Neural cell (in vitro differentiated cells): ENCODE results near the gene ZMIZ2. TPM values are rescaled to one million over a fixed set of nuclear protein-coding genes. Genes with fewer than 3 reads are reported as not detected.

Experiments
- H2AFZ ChIP-seq: fragments of 200-600, 300-800 bp; sonication (generic), shearing (Covaris generic); 2 replicates; pipeline ENCODE4 v1.6.0; 2014; ENCODE audit warnings: low read depth, mild to moderate bottlenecking, antibody characterized with exemption, low read length, moderate library complexity
- H3F3A ChIP-seq: fragments of 200-600 bp; shearing (Covaris generic); 2 replicates; pipeline ENCODE4 v1.6.1; 2016; ENCODE audit warnings: mild to moderate bottlenecking, moderate library complexity, mixed read lengths, antibody characterized with exemption, low read length; ENCODE audit not compliant: insufficient read depth, poor library complexity, severe bottlenecking
- H3K27ac ChIP-seq: fragments of 200-600, 300-800 bp; sonication (generic), shearing (Covaris generic); 2 replicates; pipeline ENCODE4 v1.5.1; 2014; ENCODE audit warnings: mild to moderate bottlenecking, low read length, moderate library complexity
- H3K27me3 ChIP-seq: fragments of 300-800, 200-600 bp; sonication (generic), shearing (Covaris generic); 2 replicates; pipeline ENCODE4 v1.6.0; 2014; ENCODE audit warnings: mild to moderate bottlenecking, low read depth, low read length, moderate library complexity; ENCODE audit not compliant: insufficient read depth
- H3K36me3 ChIP-seq: fragments of 300-800, 200-600 bp; sonication (generic), shearing (Covaris generic); 2 replicates; pipeline ENCODE4 v1.5.1; 2014; ENCODE audit warnings: mild to moderate bottlenecking, antibody characterized with exemption, low read length, moderate library complexity; ENCODE audit not compliant: insufficient read depth
- H3K4me2 ChIP-seq: fragments of 300-800, 200-600 bp; sonication (generic), shearing (Covaris generic); 2 replicates; pipeline ENCODE4 v1.6.0; 2014; ENCODE audit warnings: mild to moderate bottlenecking, low read length
- H3K4me3 ChIP-seq: fragments of 300-800, 200-600 bp; sonication (generic), shearing (Covaris generic); 2 replicates; pipeline ENCODE4 v1.5.1; 2014; ENCODE audit warnings: mild to moderate bottlenecking, low read length, moderate library complexity
- H3K79me2 ChIP-seq: fragments of 200-600 bp; shearing (Covaris generic); replicated peaks from 2 replicates; pipeline ENCODE4 v1.6.0; 2014; ENCODE audit warnings: mild to moderate bottlenecking, low read length, moderate library complexity; ENCODE audit not compliant: insufficient read depth
- H3K9ac ChIP-seq: fragments of 300-800, 200-600 bp; sonication (generic), shearing (Covaris generic); 2 replicates; pipeline ENCODE4 v1.6.1; 2016; ENCODE audit warnings: mild to moderate bottlenecking, low read length, mixed read lengths
- H3K9me2 ChIP-seq: fragments of 200-600 bp; shearing (Covaris generic); 2 replicates; pipeline ENCODE4 v1.6.1; 2016; ENCODE audit warnings: mild to moderate bottlenecking, low read length, mixed read lengths; ENCODE audit not compliant: insufficient read depth
- H3K9me3 ChIP-seq: fragments of 200-600, 300-800 bp; sonication (generic), shearing (Covaris generic); 2 replicates; pipeline ENCODE4 v1.6.1; 2016; ENCODE audit warnings: mild to moderate bottlenecking, mixed run types, low read length, moderate library complexity, mixed read lengths
- H4K20me1 ChIP-seq: fragments of 200-600 bp; shearing (Covaris generic); 2 replicates; pipeline ENCODE4 v1.6.1; 2016; ENCODE audit warnings: mild to moderate bottlenecking, mixed run types; ENCODE audit not compliant: insufficient read depth
- CTCF ChIP-seq: fragments of 450-650 bp; IDR thresholded peaks from 2 replicates; pipeline ENCODE4 v1.5.1; 2014; ENCODE audit warnings: antibody characterized with exemption, mild to moderate bottlenecking, moderate library complexity; ENCODE audit not compliant: poor library complexity, severe bottlenecking
- EP300 ChIP-seq: fragments of 450-650 bp; conservative IDR thresholded peaks from 2 replicates; pipeline ENCODE4 v1.6.1; 2014; ENCODE audit warnings: antibody characterized with exemption, mild to moderate bottlenecking, moderate library complexity; ENCODE audit not compliant: poor library complexity, severe bottlenecking
- EZH2 ChIP-seq: fragments of 200-600, 300-800 bp; shearing (Covaris generic), sonication (generic); IDR thresholded peaks from 2 replicates; pipeline ENCODE4 v1.6.1; 2014; ENCODE audit warnings: antibody characterized with exemption, low read length, borderline replicate concordance, mild to moderate bottlenecking; ENCODE audit not compliant: insufficient read depth, poor library complexity, severe bottlenecking
- MXI1 ChIP-seq: fragments of 450-650 bp; conservative IDR thresholded peaks from 2 replicates; pipeline ENCODE4 v1.6.1; 2014; ENCODE audit warnings: antibody characterized with exemption, mild to moderate bottlenecking; ENCODE audit not compliant: poor library complexity, severe bottlenecking
- POLR2AphosphoS5 ChIP-seq: IDR thresholded peaks from 2 replicates; pipeline ENCODE4 v1.6.1; 2012
- RAD21 ChIP-seq: fragments of 450-650 bp; conservative IDR thresholded peaks from 2 replicates; pipeline ENCODE4 v1.6.1; 2014; ENCODE audit warnings: antibody characterized with exemption, mild to moderate bottlenecking, moderate library complexity
- REST ChIP-seq: IDR thresholded peaks from 2 replicates; pipeline ENCODE4 v1.6.1; 2012; ENCODE audit warnings: borderline replicate concordance
- SMC3 ChIP-seq: fragments of 450-650 bp; conservative IDR thresholded peaks from 2 replicates; pipeline ENCODE4 v1.6.1; 2014; ENCODE audit warnings: antibody characterized with exemption, mild to moderate bottlenecking, moderate library complexity; ENCODE audit not compliant: poor library complexity
- TAF1 ChIP-seq: IDR thresholded peaks from 2 replicates; pipeline ENCODE4 v1.6.1; 2012; ENCODE audit warnings: low read depth
- polyA plus RNA-seq: library from polyadenylated mRNA; depleted of rRNA; stranded (reverse); fragments of >200 nt; gene quantifications from 2 replicates; pipeline ENCODE4 v1.2.3, GENCODE V29; 2014

ZMIZ2 gene
- polyA plus RNA-seq, 1 donor from 2014 or later = 18.3 TPM

- H3K27ac ChIP-seq = no peak overlapping the region
- no peaks in the 10 kb centered on the region for H3K36me3 ChIP-seq
- H3K9me3 ChIP-seq = no peaks in the 10 kb centered on the region
- no peaks in the 10 kb centered on the region for H3K27me3 ChIP-seq
- H3K9ac ChIP-seq = no peak overlapping the region
- no peaks in the 10 kb centered on the region for H3K9me2 ChIP-seq
- no peak overlapping the region for H2AFZ ChIP-seq
- H3K79me2 ChIP-seq = no peaks in the 10 kb centered on the region
- no peak overlapping the region for H3K4me3 ChIP-seq
- TF ChIP-seq SMC3 (no peak), POLR2AphosphoS5 (no peak), REST (no peak), MXI1 (no peak), EZH2 (no peak), RAD21 (no peak), CTCF (no peak)
- H3F3A ChIP-seq = no peaks in the 10 kb centered on the region
- no peaks in the 10 kb centered on the region for H4K20me1 ChIP-seq
- no peak overlapping the region for H3K4me2 ChIP-seq
Observed at GRCh38 chr7:44716205-44716604, 32.4 kb upstream of the ZMIZ2 start.

DNA sequence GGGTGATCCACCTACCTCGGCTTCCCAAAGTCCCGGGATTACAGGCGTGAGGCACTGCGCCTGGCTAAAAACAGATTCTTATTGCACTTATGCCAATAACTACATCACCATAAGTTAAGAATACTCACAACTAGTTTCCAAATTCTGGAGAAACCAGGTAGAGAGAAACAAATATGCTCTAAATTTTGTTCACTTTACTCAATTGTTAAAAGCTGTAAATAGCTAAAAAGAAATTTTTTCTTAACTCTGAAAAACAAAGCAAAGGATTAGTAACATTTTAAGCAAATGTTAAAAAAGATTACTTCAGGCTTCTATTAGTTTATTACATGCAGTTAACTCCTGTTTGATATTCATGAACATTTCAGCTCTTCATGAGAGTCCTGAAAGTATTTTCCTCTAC is 28.3 kb upstream of the ZMIZ2 start:
- TF ChIP-seq REST (no peak), SMC3 (no peak), CTCF (no peak), EP300 (no peak), POLR2AphosphoS5 (no peak), RAD21 (no peak), MXI1 (no peak), TAF1 (no peak), EZH2 (no peak)
- H3K36me3 ChIP-seq = no peaks in the 10 kb centered on the region

More for the DNA sequence above, 28.3 kb upstream of the ZMIZ2 start:
- Histone ChIP-seq H2AFZ (no peak overlapping the region), H3K4me2 (no peak overlapping the region), H3K9me3 (no peaks in the 10 kb centered on the region), H3K27me3 (no peaks in the 10 kb centered on the region), H3K27ac (no peak overlapping the region), H3K79me2 (no peaks in the 10 kb centered on the region), H3K4me3 (no peak overlapping the region), H3K9ac (no peak overlapping the region), H3F3A (no peaks in the 10 kb centered on the region), H3K9me2 (no peaks in the 10 kb centered on the region), H4K20me1 (no peaks in the 10 kb centered on the region)
